Thoracic aorta (tissue), 2 donors: Measurements from ENCODE around the gene CARD10. TPM values are rescaled to one million over a fixed set of nuclear protein-coding genes. Genes with fewer than 3 reads are reported as not detected.
A peak's percentile ranks its signal among the peaks of the same experiment; 100 is the strongest.
"Not testable (repeated sequence)": the region's sequence is repeated elsewhere in the genome, so short reads cannot be mapped to it uniquely, and the experiment has no call there.

Experiments used
- ATAC-seq: fragments of 150-250 bp; one replicate; pipeline ENCODE4 v1.8.0; 2017; ENCODE audit warnings: low read depth; ENCODE audit not compliant: insufficient number of reproducible peaks, low FRiP score
- DNase-seq: peaks from one replicate; pipeline ENCODE4 v3.0.0-alpha.2; 2020; ENCODE audit warnings: low spot score
- H3K27ac ChIP-seq, 2 donors: fragments of 200-600 bp; sonication (generic); 1 replicate in 1 of 2; 2 replicates in 1 of 2; pipeline ENCODE4 v1.5.1; 2016; ENCODE audit warnings: mild to moderate bottlenecking in 2 of 2, moderate library complexity in 2 of 2
- H3K27me3 ChIP-seq: fragments of 200-600 bp; sonication (generic); replicated peaks from 2 replicates; pipeline ENCODE4 v1.6.0; 2016; ENCODE audit warnings: mild to moderate bottlenecking; ENCODE audit not compliant: insufficient read depth
- H3K36me3 ChIP-seq: fragments of 200-600 bp; sonication (generic); one replicate; pipeline ENCODE4 v1.5.1; 2016
- H3K4me1 ChIP-seq, 2 donors: fragments of 200-600 bp; sonication (generic); 1 replicate in 1 of 2; 2 replicates in 1 of 2; pipeline versions ENCODE4 v1.5.1 to v1.6.0; 2016; ENCODE audit warnings: low read depth in 2 of 2, mild to moderate bottlenecking in 1 of 2; ENCODE audit not compliant: control insufficient read depth in 1 of 2
- H3K4me3 ChIP-seq: fragments of 200-600 bp; sonication (generic); 2 replicates; pipeline ENCODE4 v1.5.1; 2016; ENCODE audit warnings: mild to moderate bottlenecking
- H3K9me3 ChIP-seq: fragments of 200-600 bp; sonication (generic); 2 replicates; pipeline ENCODE4 v1.5.1; 2016
- CTCF ChIP-seq: fragments of 200-600 bp; sonication (generic); IDR thresholded peaks from one replicate; pipeline ENCODE4 v1.5.1; 2019; ENCODE audit warnings: antibody characterized with exemption
- total RNA-seq, 2 donors: library from RNA; depleted of rRNA; stranded (reverse); fragments of >200 nt; gene quantifications; one replicate each; pipeline versions ENCODE4 v1.1.0 to v1.2.3, GENCODE V29; 2016

Gene CARD10
- total RNA-seq, 2 donors from 2014 or later: 7.2 to 11.0 TPM

- ATAC-seq: peak; percentile 83
- Histone ChIP-seq H3K9me3 (no peaks in the 10 kb centered on the region), H3K4me1 (peaks cover 3 to 12% of the 10 kb centered on the region in 2 donors), H3K27me3 (no peaks in the 10 kb centered on the region), H3K4me3 (peak overlapping the region; percentile 35), H3K36me3 (no peaks in the 10 kb centered on the region), H3K27ac (no peak overlapping the region)
- peak; percentile 98 for TF ChIP-seq CTCF
- peak; percentile 53 for DNase-seq
These were observed 19.6 kb upstream of the CARD10 start for GRCh38 chr22:37538590-37539357.

- TF ChIP-seq CTCF: no peak
- ATAC-seq: no peak
- H3K9me3 ChIP-seq: no peaks in the 10 kb centered on the region
- no peaks in the 10 kb centered on the region for H3K36me3 ChIP-seq
- no peaks in the 10 kb centered on the region for H3K27me3 ChIP-seq
- H3K4me3 ChIP-seq: no peak overlapping the region
- peaks cover 3 to 5% of the 10 kb centered on the region in 2 donors for H3K4me1 ChIP-seq
- no peak for DNase-seq
- no peak overlapping the region for H3K27ac ChIP-seq
These were observed 15.9 kb upstream of the CARD10 start for GRCh38 chr22:37535159-37535558.

GRCh38 chr22:37534445-37534844, 15.2 kb upstream of the CARD10 start:
- Histone ChIP-seq H3K36me3 (no peaks in the 10 kb centered on the region), H3K27ac (no peak overlapping the region), H3K9me3 (no peaks in the 10 kb centered on the region), H3K4me3 (no peak overlapping the region), H3K27me3 (no peaks in the 10 kb centered on the region), H3K4me1 (peaks cover 3 to 5% of the 10 kb centered on the region in 2 donors)
- no peak for TF ChIP-seq CTCF
- DNase-seq (no peak), ATAC-seq (no peak)

GRCh38 chr22:37533995-37534394, 14.8 kb upstream of the CARD10 start:
- no peak overlapping the region for H3K27ac ChIP-seq
- TF ChIP-seq CTCF: no peak
- DNase-seq: no peak
- no peak overlapping the region for H3K4me3 ChIP-seq
- H3K9me3 ChIP-seq: no peaks in the 10 kb centered on the region
- H3K4me1 ChIP-seq: peaks cover under 1 to 5% of the 10 kb centered on the region in 2 donors
- no peak for ATAC-seq
- no peaks in the 10 kb centered on the region for H3K27me3 ChIP-seq
- no peaks in the 10 kb centered on the region for H3K36me3 ChIP-seq

- no peaks in the 10 kb centered on the region for H3K9me3 ChIP-seq
- no peak for TF ChIP-seq CTCF
- no peaks in the 10 kb centered on the region for H3K27me3 ChIP-seq
- DNase-seq: no peak
- H3K4me3 ChIP-seq: no peak overlapping the region
- no peak for ATAC-seq
- no peaks in the 10 kb centered on the region for H3K36me3 ChIP-seq
- H3K4me1 ChIP-seq: peaks cover 0 to 3% of the 10 kb centered on the region in 2 donors
- H3K27ac ChIP-seq: no peak overlapping the region
These were observed 10.6 kb upstream of the CARD10 start for GRCh38 chr22:37529652-37530345.

GRCh38 chr22:37527952-37528351, 8.7 kb upstream of the CARD10 start:
- H3K4me3 ChIP-seq, H3K27me3 ChIP-seq, ATAC-seq, DNase-seq, H3K4me1 ChIP-seq, H3K9me3 ChIP-seq, H3K27ac ChIP-seq, H3K36me3 ChIP-seq: not testable (repeated sequence)

GRCh38 chr22:37527081-37527752, 8.0 kb upstream of the CARD10 start:
- not testable (repeated sequence) for H3K36me3 ChIP-seq, DNase-seq, H3K9me3 ChIP-seq, ATAC-seq, H3K4me3 ChIP-seq, H3K4me1 ChIP-seq, H3K27ac ChIP-seq, H3K27me3 ChIP-seq
